GM15510 (cell line): ENCODE measurements around the gene SOBP.

Experiments used
- POLR2A ChIP-seq: IDR thresholded peaks from 3 replicates; pipeline ENCODE4 v1.6.1; 2011; ENCODE audit warnings: borderline replicate concordance; ENCODE audit not compliant: insufficient read length; ENCODE audit errors: extremely low read depth

The SOBP gene

DNA sequence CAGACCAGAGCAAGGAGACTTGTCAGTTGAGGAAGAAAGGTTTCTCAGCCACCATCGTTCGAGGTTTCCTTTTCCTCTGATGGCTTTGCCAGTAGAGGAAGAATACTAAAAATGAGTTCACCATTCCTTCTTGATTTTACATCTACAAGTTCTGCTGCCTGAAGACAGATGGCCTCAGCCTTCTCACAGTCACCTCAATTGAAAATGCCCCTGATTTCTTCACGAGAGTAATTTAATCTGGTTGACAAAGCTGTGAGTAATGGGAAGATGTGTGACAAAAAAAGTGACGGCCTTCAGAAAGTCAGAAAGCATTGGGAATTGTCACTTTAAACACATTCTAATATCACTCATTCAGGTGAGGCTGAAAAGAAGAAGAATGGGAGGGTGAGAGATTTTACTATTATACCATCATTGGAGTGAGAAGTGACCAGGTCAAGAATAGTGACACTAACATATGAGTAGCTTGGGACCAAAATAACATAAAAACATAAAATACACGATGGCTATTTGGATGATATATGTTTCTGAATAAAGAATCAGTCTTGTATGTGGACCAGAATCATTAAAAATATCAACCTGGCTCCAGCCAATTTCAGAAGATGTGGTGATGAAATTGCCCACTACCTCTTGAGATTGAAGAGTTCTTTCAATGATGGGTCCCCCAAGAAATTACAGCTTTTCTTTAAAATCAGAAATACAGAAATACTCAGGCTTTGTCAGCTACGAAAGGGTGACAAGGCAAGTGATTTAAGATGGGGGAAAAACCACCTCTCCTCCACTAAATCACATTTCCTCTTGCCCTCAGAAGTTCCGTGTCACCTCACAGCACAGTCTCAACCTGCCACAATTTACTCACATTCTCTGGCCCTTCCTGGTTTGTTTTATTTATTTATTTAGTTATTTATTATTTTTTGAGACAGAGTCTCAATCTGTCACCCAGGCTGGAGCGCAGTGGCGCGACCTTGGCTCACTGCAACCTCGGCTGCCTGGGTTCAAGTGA lies 147.7 kb downstream of the SOBP start:
- TF ChIP-seq POLR2A: no peak

DNA sequence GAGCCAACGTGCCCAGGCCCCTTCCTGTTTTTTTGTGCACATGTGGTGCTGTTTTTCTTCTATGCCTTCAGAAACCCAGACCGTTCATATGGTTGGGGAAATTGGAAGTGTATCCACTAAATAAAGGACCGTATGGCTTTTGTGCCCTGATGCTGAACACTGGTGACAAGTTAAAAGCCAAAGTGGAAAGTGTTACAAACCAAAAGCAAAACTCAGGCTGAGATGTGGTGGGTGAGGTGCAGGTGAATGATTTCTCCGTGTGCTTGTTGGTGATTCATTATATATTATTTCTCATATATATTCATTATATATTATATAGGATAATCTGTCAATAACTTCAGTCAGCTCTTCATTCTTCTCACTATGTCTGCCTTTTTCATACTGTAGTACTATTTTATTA lies 148.6 kb downstream of the SOBP start:
- no peak for TF ChIP-seq POLR2A

DNA sequence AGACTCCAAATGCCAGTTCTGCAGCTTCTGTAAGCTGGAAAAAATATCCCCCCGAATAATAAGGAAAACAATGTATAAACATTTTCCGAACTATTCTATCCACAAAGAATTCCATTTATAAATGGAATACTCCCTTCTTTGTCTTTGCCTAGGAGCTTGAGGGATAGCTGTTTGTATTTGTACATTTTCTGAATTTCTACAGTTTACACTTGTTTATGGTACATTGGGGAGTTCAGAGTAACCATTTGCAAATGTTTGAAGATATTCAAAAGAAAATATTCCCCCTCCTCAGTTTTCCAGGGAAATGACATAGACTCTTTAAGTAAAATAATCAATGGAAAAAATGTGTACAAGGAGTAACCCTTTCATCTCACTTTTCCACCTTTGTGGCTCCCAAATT lies 149.6 kb downstream of the SOBP start:
- TF ChIP-seq POLR2A: no peak

DNA sequence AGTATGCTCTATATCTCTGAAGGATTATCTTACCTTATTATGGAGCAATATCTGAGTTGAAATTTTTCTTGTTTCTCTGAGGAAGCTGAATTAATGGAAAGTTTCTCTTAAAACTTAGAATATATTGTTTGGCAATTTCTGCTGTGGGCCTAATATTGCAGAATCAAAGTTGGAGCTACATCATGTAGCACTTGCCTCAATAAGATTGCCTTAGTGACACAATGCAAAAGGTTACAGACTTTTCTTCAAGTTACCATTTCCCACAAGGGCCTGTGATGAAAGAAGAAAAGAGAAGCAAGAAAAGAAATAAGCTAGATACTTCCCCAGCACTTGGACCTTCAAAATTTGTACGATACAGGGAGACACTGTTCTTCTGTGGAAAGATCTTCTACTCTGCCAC lies 151.2 kb downstream of the SOBP start:
- no peak for TF ChIP-seq POLR2A

DNA sequence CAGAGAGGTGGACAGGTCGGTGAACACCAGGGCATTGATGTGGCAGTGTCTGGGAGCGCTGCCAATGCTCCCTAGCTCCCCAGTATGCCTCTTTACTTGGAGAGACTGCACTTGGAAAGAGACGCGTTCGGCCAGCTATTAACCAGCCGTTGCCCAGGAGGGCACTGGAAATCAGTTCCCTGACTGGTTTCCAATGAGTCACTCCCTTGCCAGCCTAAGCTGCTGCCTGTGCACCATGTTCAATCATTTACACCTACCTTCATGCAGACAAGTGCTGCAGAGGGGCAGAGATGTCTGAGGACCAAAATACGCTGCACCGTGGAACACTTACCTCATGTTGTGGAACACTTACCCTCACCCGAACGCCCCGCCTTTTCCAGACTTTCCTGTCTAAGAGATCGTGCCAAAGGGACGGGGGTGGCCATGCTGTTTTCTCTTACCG lies 151.6 kb downstream of the SOBP start:
- TF ChIP-seq POLR2A: no peak

DNA sequence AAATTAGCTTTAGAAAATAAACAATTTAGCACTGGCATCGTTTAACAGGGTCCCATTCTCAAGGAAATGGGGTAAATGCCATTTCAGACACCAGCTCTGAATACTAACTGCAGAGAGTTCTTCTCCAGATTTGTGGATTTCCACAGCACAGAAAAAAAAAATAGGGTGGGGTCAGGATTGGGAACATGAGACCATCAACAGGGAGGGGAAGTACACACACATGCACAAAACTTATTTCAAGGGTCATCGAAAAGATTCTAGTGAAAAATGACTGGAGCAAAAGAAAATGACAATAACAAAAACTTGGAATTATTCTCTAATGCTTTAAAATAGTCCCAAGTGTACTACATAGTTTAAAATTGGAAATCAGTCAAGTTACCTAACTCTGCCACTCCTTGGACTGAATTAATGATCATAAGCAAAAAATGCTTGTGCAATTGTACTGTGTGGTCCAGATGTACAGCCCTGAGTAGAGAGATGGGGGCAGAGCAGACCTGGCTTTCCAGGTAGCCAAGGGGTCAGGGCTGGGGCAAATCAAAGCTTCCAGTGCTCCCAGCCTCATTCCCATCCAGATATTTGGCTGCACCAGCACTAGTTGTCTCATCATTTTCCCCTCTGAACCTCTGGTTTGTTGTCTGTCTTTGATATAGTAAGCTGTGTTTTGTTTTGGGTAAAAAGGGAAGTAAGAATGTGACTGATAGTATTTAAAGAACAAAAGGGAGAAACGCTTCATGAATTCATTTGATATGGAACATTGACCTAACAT lies 152.4 kb downstream of the SOBP start:
- no peak for TF ChIP-seq POLR2A

DNA sequence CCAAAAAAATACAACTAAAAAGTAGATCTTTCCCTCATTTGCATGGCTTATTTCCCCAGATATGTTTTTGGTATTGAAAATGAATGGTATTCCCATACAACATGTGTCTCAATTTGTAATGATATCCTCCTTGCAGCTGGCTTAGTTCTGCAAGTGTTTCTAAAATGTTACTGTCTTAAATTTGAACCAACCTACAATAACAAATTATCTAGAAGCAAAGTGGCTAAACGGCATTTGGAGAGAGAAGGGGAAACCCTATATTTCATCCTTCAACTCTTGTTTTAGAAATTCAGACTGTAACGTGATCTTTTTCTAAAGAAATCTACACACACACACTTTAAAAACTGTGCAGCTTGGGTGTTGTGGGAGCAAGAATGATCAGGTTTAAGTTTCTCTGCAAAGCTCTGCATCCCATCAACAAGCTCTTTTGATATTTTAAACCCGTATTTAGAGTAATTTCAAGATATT lies 153.0 kb downstream of the SOBP start:
- no peak for TF ChIP-seq POLR2A

DNA sequence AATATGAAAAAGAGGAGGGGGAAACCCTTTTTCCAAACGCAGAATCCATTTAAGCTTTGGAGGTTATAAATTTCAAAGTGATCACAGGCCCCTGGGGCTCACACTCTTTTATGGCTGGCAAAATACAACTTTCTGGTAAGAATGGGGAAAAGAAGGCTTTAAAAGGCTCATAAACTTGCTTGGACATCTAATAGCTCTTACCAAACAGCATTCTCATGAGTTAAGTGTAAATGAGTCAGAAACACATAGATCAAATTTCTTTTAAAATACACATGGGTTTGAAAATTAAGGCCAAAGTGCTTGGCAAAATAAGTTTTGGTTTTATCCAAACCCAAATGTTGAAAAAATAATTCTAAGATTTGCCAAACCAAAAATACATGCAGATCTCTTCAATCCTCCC lies 154.6 kb downstream of the SOBP start:
- TF ChIP-seq POLR2A: no peak

DNA sequence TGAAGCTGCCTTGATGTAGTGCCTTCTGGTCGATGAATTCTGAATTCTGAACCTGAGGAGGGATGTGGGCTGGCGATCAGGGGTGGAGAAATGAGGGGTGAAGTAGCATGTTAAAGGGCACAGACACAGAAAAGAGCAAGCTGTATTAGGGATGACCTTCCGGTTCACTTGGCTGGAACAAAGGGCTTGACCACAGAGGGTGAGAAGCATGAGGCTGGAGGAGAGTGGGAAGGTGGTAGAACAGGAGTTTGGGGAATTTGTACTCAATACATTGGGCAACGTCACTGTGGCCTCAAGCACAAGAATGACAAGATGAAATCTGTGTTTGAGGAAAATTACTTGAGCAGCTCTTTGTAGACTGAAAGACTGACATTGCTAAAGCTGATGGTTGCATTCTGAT lies 155.8 kb downstream of the SOBP start:
- TF ChIP-seq POLR2A: no peak

DNA sequence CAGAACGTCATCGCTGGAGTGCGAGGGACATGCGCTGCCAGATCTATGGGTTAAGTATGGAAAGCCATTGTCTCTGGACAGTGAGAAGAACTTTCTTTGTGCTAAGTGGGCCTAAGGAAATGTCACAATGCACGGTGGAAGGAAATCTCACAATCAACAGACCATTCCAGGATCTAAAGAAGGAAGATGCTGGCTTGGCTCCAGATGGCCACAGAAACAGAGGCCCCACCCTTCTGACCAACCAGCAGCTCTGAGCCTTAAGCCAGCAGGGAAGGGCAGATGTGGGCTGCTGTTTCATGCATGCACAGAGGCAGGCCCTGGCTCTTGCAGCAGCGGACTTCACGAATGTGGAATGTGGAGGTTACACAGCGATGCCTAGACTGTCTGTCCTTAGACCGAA lies 156.3 kb downstream of the SOBP start:
- TF ChIP-seq POLR2A: no peak

DNA sequence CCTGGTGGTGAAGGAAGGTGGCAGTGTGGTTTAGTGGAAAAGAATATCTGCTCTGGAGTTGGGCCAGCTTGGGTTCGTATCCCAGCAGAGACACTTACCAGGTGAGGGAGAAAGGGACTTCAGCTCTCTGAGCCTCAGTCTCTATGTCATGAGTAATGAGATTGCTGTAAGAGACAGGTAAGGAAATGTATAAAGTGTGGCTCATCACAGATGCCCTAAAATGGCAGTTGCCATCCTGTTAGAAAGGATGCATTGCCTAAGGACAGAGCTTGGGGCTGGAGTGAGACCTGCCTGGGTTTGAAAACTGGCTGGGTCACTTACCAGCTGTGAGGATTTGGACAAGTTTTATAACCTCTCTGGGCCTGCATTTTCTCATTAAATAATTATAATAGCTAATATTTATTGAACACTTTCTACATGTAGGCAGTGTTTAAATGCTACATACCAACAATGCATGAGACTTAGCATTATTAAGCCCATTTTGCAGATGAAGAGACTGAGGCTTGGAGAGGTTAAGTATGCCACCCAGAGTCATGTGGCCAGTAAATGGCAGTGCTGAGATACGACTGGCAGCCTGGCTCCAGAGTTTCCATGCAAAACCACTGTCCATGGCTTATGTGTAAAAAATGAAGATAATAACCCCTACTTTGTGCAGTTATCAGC lies 157.0 kb downstream of the SOBP start:
- no peak for TF ChIP-seq POLR2A

DNA sequence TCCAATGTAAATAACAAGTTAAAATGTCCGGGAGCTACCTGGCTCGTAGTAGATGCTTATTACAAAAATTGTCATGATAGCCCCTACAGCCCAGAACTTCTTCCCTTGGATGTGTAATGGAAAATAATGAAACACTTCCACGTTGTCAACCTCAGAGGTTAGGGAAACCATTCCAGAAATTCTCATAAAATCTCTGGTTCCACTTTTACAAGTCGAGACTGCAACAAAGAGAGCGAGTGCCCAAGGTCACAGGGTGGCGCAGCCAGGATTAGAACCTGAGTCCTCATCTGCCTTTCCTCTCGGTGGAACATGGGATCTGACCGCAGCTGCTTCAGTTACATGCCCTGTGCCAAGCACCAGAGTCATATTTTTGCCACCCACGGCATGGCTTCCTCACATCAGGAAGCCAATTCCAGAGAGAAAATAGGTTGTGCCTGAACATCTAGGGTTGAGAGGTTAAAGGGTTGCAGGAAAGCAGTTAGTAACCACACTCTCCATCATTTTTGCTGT lies 157.6 kb downstream of the SOBP start:
- TF ChIP-seq POLR2A: no peak

DNA sequence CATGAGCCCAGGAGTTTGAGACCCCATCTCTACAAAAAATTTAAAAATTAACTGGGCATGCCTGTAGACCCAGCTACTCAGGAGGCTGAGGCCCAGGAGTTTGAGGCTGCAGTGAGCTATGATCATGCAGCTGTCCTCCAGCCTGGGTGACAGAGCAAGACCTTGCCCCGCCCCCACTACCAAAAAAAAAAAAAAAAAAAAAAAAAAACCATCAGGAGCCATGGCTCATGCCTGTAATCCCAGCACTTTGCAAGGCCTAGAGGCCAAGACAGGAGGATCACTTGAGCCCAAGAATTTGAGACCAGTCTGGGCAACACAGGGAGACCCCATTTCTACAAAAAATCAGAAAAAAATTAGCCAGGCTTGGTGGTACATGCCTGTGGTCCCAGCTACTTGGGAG lies 159.1 kb downstream of the SOBP start:
- TF ChIP-seq POLR2A: no peak

DNA sequence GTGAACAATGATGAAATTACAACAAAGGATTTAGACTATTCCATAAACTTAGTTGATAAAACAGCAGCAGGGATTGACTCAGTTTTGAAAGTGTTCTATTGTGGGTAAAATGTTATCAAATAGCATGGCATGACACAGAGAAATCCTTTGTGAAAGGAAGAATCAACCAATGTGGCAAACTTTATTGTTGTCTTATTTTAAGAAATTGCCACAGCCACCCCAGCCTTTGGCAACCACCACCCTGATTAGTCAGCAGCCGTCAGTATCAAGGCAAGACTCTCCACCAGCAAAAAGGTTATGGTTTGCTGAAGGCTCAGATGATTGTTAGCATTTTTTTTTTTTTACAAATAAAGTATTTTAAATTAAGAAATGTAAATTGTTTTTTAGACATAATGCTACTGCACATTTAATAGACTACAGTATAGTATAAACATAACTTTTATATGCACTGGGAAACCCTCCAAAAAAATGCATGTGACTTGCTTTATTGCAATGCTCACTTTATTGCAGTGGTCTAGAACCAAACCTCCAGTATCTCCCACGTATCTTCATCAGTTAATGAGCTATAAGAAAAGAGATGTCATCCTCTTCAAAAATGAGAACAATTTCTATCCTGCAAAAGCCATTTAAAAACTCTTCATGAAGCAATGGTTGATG lies 162.7 kb downstream of the SOBP start:
- no peak for TF ChIP-seq POLR2A
